Cardiac septum (tissue), 1 donor: ENCODE results near the gene CYSLTR2. TPM values are rescaled to one million over a fixed set of nuclear protein-coding genes. Genes with fewer than 3 reads are reported as not detected.
"Not testable (repeated sequence)": the region's sequence is repeated elsewhere in the genome, so short reads cannot be mapped to it uniquely, and the experiment has no call there.

Experiments used
- DNase-seq: peaks from one replicate; pipeline ENCODE4 v3.0.0-alpha.2; 2020; ENCODE audit warnings: low spot score
- intact Hi-C: fragments of 100-400 bp; cut with DNase I; formaldehyde crosslinking; loops from one replicate; pipeline ENCODE4 v1.14.0; 2022
- total RNA-seq: library from RNA; stranded (reverse); fragmentation: NEBNext Ultra II Directional; extraction: Animal tissue kit (Norgen Biotek cat#: 25700); gene quantifications from one replicate; pipeline ENCODE4 v1.2.1, GENCODE V29; 2021
- donor health status: DM: no; HTN: no; CAD: no.

The CYSLTR2 gene
- total RNA-seq, 1 donor from 2014 or later = 3.4 TPM

- intact Hi-C loops = no loop called here
Observed at GRCh38 chr13:48680756-48681392, 27.1 kb downstream of the CYSLTR2 start.

GRCh38 chr13:48681905-48682304 lies 28.2 kb downstream of the CYSLTR2 start:
- intact Hi-C loops = no loop called here
- DNase-seq = no peak

More at GRCh38 chr13:48680756-48681392, 27.1 kb downstream of the CYSLTR2 start:
- DNase-seq = no peak

GRCh38 chr13:48682436-48682835 lies 28.7 kb downstream of the CYSLTR2 start:
- intact Hi-C loops = no loop called here
- DNase-seq = no peak

GRCh38 chr13:48686636-48687210 lies 33.0 kb downstream of the CYSLTR2 start:
- no peak for DNase-seq

GRCh38 chr13:48687249-48687648 lies 33.5 kb downstream of the CYSLTR2 start:
- intact Hi-C loops = no loop called here
- no peak for DNase-seq

More at GRCh38 chr13:48686636-48687210, 33.0 kb downstream of the CYSLTR2 start:
- intact Hi-C loops = no loop called here

- intact Hi-C loops = no loop called here
Observed at GRCh38 chr13:48693998-48694397, 40.3 kb downstream of the CYSLTR2 start.

GRCh38 chr13:48695776-48696175 lies 42.0 kb downstream of the CYSLTR2 start:
- no peak for DNase-seq
- intact Hi-C loops = no loop called here

More at GRCh38 chr13:48693998-48694397, 40.3 kb downstream of the CYSLTR2 start:
- DNase-seq = no peak

- intact Hi-C loops, DNase-seq: not testable (repeated sequence)
Observed at GRCh38 chr13:48696676-48697075, 42.9 kb downstream of the CYSLTR2 start.

GRCh38 chr13:48707405-48707804 lies 53.7 kb downstream of the CYSLTR2 start:
- intact Hi-C loops = no loop called here
- DNase-seq = no peak

GRCh38 chr13:48708764-48709163 lies 55.0 kb downstream of the CYSLTR2 start:
- intact Hi-C loops = no loop called here

GRCh38 chr13:48709213-48709612 lies 55.5 kb downstream of the CYSLTR2 start:
- intact Hi-C loops = no loop called here

More at GRCh38 chr13:48708764-48709163, 55.0 kb downstream of the CYSLTR2 start:
- DNase-seq = no peak

GRCh38 chr13:48710160-48710559 lies 56.4 kb downstream of the CYSLTR2 start:
- no peak for DNase-seq
- intact Hi-C loops = no loop called here

More at GRCh38 chr13:48709213-48709612, 55.5 kb downstream of the CYSLTR2 start:
- DNase-seq = no peak

- no peak for DNase-seq
- intact Hi-C loops = no loop called here
Observed at GRCh38 chr13:48712141-48712540, 58.4 kb downstream of the CYSLTR2 start.

GRCh38 chr13:48715977-48716376 lies 62.2 kb downstream of the CYSLTR2 start:
- no peak for DNase-seq
- intact Hi-C loops = no loop called here

- intact Hi-C loops = no loop called here
- no peak for DNase-seq
Observed at GRCh38 chr13:48720621-48721020, 66.9 kb downstream of the CYSLTR2 start.

- no peak for DNase-seq
- intact Hi-C loops = no loop called here
Observed at GRCh38 chr13:48723168-48723567, 69.4 kb downstream of the CYSLTR2 start.

- DNase-seq = no peak
- intact Hi-C loops = no loop called here
Observed at GRCh38 chr13:48725271-48725670, 71.5 kb downstream of the CYSLTR2 start.

GRCh38 chr13:48726711-48727110 lies 73.0 kb downstream of the CYSLTR2 start:
- no peak for DNase-seq
- intact Hi-C loops = no loop called here

- no peak for DNase-seq
- intact Hi-C loops = no loop called here
Observed at GRCh38 chr13:48727241-48728011, 73.7 kb downstream of the CYSLTR2 start.

- DNase-seq = no peak
- intact Hi-C loops = no loop called here
Observed at GRCh38 chr13:48728226-48728625, 74.5 kb downstream of the CYSLTR2 start.

- intact Hi-C loops = no loop called here
- no peak for DNase-seq
Observed at GRCh38 chr13:48728876-48729275, 75.1 kb downstream of the CYSLTR2 start.
